ENCODE measurements around the gene MRPS15.
"Not testable (repeated sequence)": the region's sequence is repeated elsewhere in the genome, so short reads cannot be mapped to it uniquely, and the experiment has no call there.

Gene MRPS15

GRCh38 chr1:36506276-36506920 is 42.2 kb upstream of the MRPS15 start:
- H3K27ac ChIP-seq (ENCODE audit: insufficient read depth in 1 of 2, low read depth in 1 of 2, low read length in 2 of 2, poor library complexity in 1 of 2, severe bottlenecking in 2 of 2): no peak overlapping the region
- 80% methylated on average over 1 of the region's 5 CpGs for WGBS (ENCODE audit: insufficient coverage)
- POLR2A ChIA-PET: no interaction called here
- no peaks in the 10 kb centered on the region for H3K9me3 ChIP-seq (ENCODE audit: control extremely low read depth in 1 of 5, control insufficient read depth in 4 of 5, insufficient read depth in 2 of 5, low read depth in 1 of 5, low read length in 4 of 5)
- no peak overlapping the region for H3K4me3 ChIP-seq (ENCODE audit: control insufficient read depth in 1 of 7, extremely low read depth in 1 of 7, insufficient read depth in 4 of 7, low read depth in 2 of 7, low read length in 6 of 7)
- no peaks in the 10 kb centered on the region for H3K27me3 ChIP-seq (replicated peaks in 2 of 5; ENCODE audit: control insufficient read depth in 4 of 5, insufficient read depth in 5 of 5, low read length in 4 of 5)
- H3K36me3 ChIP-seq (ENCODE audit: control insufficient read depth in 4 of 4, insufficient read depth in 4 of 4, low read length in 3 of 4): no peaks in the 10 kb centered on the region
- CTCF ChIA-PET: interaction anchor here (1.1 to 2.3 kb wide), 2 partner anchors 10 to 60 kb away, joined by 3 to 18 read pairs; no protein-coding TSS in a partner anchor
- H3K4me1 ChIP-seq (ENCODE audit: control extremely low read depth in 1 of 4, control insufficient read depth in 4 of 4, insufficient read depth in 4 of 4, low read length in 3 of 4): peaks cover 0 to 5% (median 0%) of the 10 kb centered on the region in 4 experiments
- DNase-seq: no peak

GRCh38 chr1:36503733-36504132 is 39.5 kb upstream of the MRPS15 start:
- ChIA-PET POLR2A (no interaction called here), CTCF (interaction anchor here (0.9 to 1.9 kb wide), 2 partner anchors 9 to 13 kb away, joined by 3 to 5 read pairs; no protein-coding TSS in a partner anchor)
- Histone ChIP-seq H3K36me3 (ENCODE audit: control insufficient read depth in 4 of 4, insufficient read depth in 4 of 4, low read length in 3 of 4) (no peaks in the 10 kb centered on the region), H3K27me3 (replicated peaks in 2 of 5; ENCODE audit: control insufficient read depth in 4 of 5, insufficient read depth in 5 of 5, low read length in 4 of 5) (no peaks in the 10 kb centered on the region), H3K4me3 (ENCODE audit: control insufficient read depth in 1 of 7, extremely low read depth in 1 of 7, insufficient read depth in 4 of 7, low read depth in 2 of 7, low read length in 6 of 7) (no peak overlapping the region), H3K9me3 (ENCODE audit: control extremely low read depth in 1 of 5, control insufficient read depth in 4 of 5, insufficient read depth in 2 of 5, low read depth in 1 of 5, low read length in 4 of 5) (no peaks in the 10 kb centered on the region), H3K4me1 (ENCODE audit: control extremely low read depth in 1 of 4, control insufficient read depth in 4 of 4, insufficient read depth in 4 of 4, low read length in 3 of 4) (no peaks in the 10 kb centered on the region), H3K27ac (ENCODE audit: insufficient read depth in 1 of 2, low read depth in 1 of 2, low read length in 2 of 2, poor library complexity in 1 of 2, severe bottlenecking in 2 of 2) (no peak overlapping the region)
- DNase-seq: no peak
- no CpG with 5 or more reads among the region's 1 CpG for WGBS (ENCODE audit: insufficient coverage)

GRCh38 chr1:36503159-36503558 is 39.0 kb upstream of the MRPS15 start:
- H3K9me3 ChIP-seq (ENCODE audit: control extremely low read depth in 1 of 5, control insufficient read depth in 4 of 5, insufficient read depth in 2 of 5, low read depth in 1 of 5, low read length in 4 of 5): no peaks in the 10 kb centered on the region
- H3K36me3 ChIP-seq (ENCODE audit: control insufficient read depth in 4 of 4, insufficient read depth in 4 of 4, low read length in 3 of 4): no peaks in the 10 kb centered on the region
- POLR2A ChIA-PET: no interaction called here
- WGBS (ENCODE audit: insufficient coverage): no CpG with 5 or more reads among the region's 1 CpG
- no peak overlapping the region for H3K4me3 ChIP-seq (ENCODE audit: control insufficient read depth in 1 of 7, extremely low read depth in 1 of 7, insufficient read depth in 4 of 7, low read depth in 2 of 7, low read length in 6 of 7)
- CTCF ChIA-PET: interaction anchor here (0.9 to 1.9 kb wide), 3 partner anchors 8 to 15 kb away, joined by 3 to 5 read pairs (median 5); no protein-coding TSS in a partner anchor
- no peaks in the 10 kb centered on the region for H3K4me1 ChIP-seq (ENCODE audit: control extremely low read depth in 1 of 4, control insufficient read depth in 4 of 4, insufficient read depth in 4 of 4, low read length in 3 of 4)
- H3K27ac ChIP-seq (ENCODE audit: insufficient read depth in 1 of 2, low read depth in 1 of 2, low read length in 2 of 2, poor library complexity in 1 of 2, severe bottlenecking in 2 of 2): no peak overlapping the region
- no peaks in the 10 kb centered on the region for H3K27me3 ChIP-seq (replicated peaks in 2 of 5; ENCODE audit: control insufficient read depth in 4 of 5, insufficient read depth in 5 of 5, low read length in 4 of 5)
- DNase-seq: no peak

GRCh38 chr1:36502616-36503015 is 38.4 kb upstream of the MRPS15 start:
- H3K27me3 ChIP-seq (replicated peaks in 2 of 5; ENCODE audit: control insufficient read depth in 4 of 5, insufficient read depth in 5 of 5, low read length in 4 of 5): no peaks in the 10 kb centered on the region
- no peaks in the 10 kb centered on the region for H3K4me1 ChIP-seq (ENCODE audit: control extremely low read depth in 1 of 4, control insufficient read depth in 4 of 4, insufficient read depth in 4 of 4, low read length in 3 of 4)
- no peak overlapping the region for H3K4me3 ChIP-seq (ENCODE audit: control insufficient read depth in 1 of 7, extremely low read depth in 1 of 7, insufficient read depth in 4 of 7, low read depth in 2 of 7, low read length in 6 of 7)
- ChIA-PET POLR2A (no interaction called here), CTCF (interaction anchor here (1.2 to 1.9 kb wide), 2 partner anchors 14 to 16 kb away, joined by 5 read pairs; no protein-coding TSS in a partner anchor)
- H3K36me3 ChIP-seq (ENCODE audit: control insufficient read depth in 4 of 4, insufficient read depth in 4 of 4, low read length in 3 of 4): no peaks in the 10 kb centered on the region
- no peak overlapping the region for H3K27ac ChIP-seq (ENCODE audit: insufficient read depth in 1 of 2, low read depth in 1 of 2, low read length in 2 of 2, poor library complexity in 1 of 2, severe bottlenecking in 2 of 2)
- DNase-seq: no peak
- H3K9me3 ChIP-seq (ENCODE audit: control extremely low read depth in 1 of 5, control insufficient read depth in 4 of 5, insufficient read depth in 2 of 5, low read depth in 1 of 5, low read length in 4 of 5): no peaks in the 10 kb centered on the region
- no CpG with 5 or more reads among the region's 2 CpGs for WGBS (ENCODE audit: insufficient coverage)

GRCh38 chr1:36501911-36502310 is 37.7 kb upstream of the MRPS15 start:
- H3K9me3 ChIP-seq (ENCODE audit: control extremely low read depth in 1 of 5, control insufficient read depth in 4 of 5, insufficient read depth in 2 of 5, low read depth in 1 of 5, low read length in 4 of 5); H3K4me3 ChIP-seq (ENCODE audit: control insufficient read depth in 1 of 7, extremely low read depth in 1 of 7, insufficient read depth in 4 of 7, low read depth in 2 of 7, low read length in 6 of 7); H3K4me1 ChIP-seq (ENCODE audit: control extremely low read depth in 1 of 4, control insufficient read depth in 4 of 4, insufficient read depth in 4 of 4, low read length in 3 of 4); POLR2A ChIA-PET; H3K36me3 ChIP-seq (ENCODE audit: control insufficient read depth in 4 of 4, insufficient read depth in 4 of 4, low read length in 3 of 4); H3K27me3 ChIP-seq (replicated peaks in 2 of 5; ENCODE audit: control insufficient read depth in 4 of 5, insufficient read depth in 5 of 5, low read length in 4 of 5); DNase-seq; H3K27ac ChIP-seq (ENCODE audit: insufficient read depth in 1 of 2, low read depth in 1 of 2, low read length in 2 of 2, poor library complexity in 1 of 2, severe bottlenecking in 2 of 2): not testable (repeated sequence)
- 100% methylated on average over 1 of the region's 4 CpGs for WGBS (ENCODE audit: insufficient coverage)
- CTCF ChIA-PET: interaction anchor here (1.2 to 1.9 kb wide), 2 partner anchors 15 to 16 kb away, joined by 5 read pairs; no protein-coding TSS in a partner anchor

- no peak overlapping the region for H3K27ac ChIP-seq (ENCODE audit: insufficient read depth in 1 of 2, low read depth in 1 of 2, low read length in 2 of 2, poor library complexity in 1 of 2, severe bottlenecking in 2 of 2)
- no peaks in the 10 kb centered on the region for H3K36me3 ChIP-seq (ENCODE audit: control insufficient read depth in 4 of 4, insufficient read depth in 4 of 4, low read length in 3 of 4)
- H3K4me3 ChIP-seq (ENCODE audit: control insufficient read depth in 1 of 7, extremely low read depth in 1 of 7, insufficient read depth in 4 of 7, low read depth in 2 of 7, low read length in 6 of 7): no peak overlapping the region
- peaks cover 0 to 12% (median 10%) of the 10 kb centered on the region in 4 experiments for H3K4me1 ChIP-seq (ENCODE audit: control extremely low read depth in 1 of 4, control insufficient read depth in 4 of 4, insufficient read depth in 4 of 4, low read length in 3 of 4)
- H3K27me3 ChIP-seq (replicated peaks in 2 of 5; ENCODE audit: control insufficient read depth in 4 of 5, insufficient read depth in 5 of 5, low read length in 4 of 5): no peaks in the 10 kb centered on the region
- CTCF ChIA-PET: interaction anchor here (3.1 kb wide), 1 partner anchor 19 kb away, joined by 10 read pairs; no protein-coding TSS in a partner anchor
- no CpG with 5 or more reads among the region's 2 CpGs for WGBS (ENCODE audit: insufficient coverage)
- POLR2A ChIA-PET: no interaction called here
- DNase-seq: no peak
- H3K9me3 ChIP-seq (ENCODE audit: control extremely low read depth in 1 of 5, control insufficient read depth in 4 of 5, insufficient read depth in 2 of 5, low read depth in 1 of 5, low read length in 4 of 5): no peaks in the 10 kb centered on the region
Measured at GRCh38 chr1:36497207-36497606, 33.0 kb upstream of the MRPS15 start.

- H3K36me3 ChIP-seq (ENCODE audit: control insufficient read depth in 4 of 4, insufficient read depth in 4 of 4, low read length in 3 of 4): no peaks in the 10 kb centered on the region
- no peak overlapping the region for H3K4me3 ChIP-seq (ENCODE audit: control insufficient read depth in 1 of 7, extremely low read depth in 1 of 7, insufficient read depth in 4 of 7, low read depth in 2 of 7, low read length in 6 of 7)
- DNase-seq: no peak
- POLR2A ChIA-PET: no interaction called here
- 90% methylated on average over 5 of the region's 5 CpGs for WGBS (ENCODE audit: insufficient coverage)
- no peak overlapping the region for H3K27ac ChIP-seq (ENCODE audit: insufficient read depth in 1 of 2, low read depth in 1 of 2, low read length in 2 of 2, poor library complexity in 1 of 2, severe bottlenecking in 2 of 2)
- CTCF ChIA-PET: interaction anchor here (1.0 to 3.1 kb wide), 2 partner anchors 9 to 21 kb away, joined by 3 to 10 read pairs; no protein-coding TSS in a partner anchor
- no peaks in the 10 kb centered on the region for H3K9me3 ChIP-seq (ENCODE audit: control extremely low read depth in 1 of 5, control insufficient read depth in 4 of 5, insufficient read depth in 2 of 5, low read depth in 1 of 5, low read length in 4 of 5)
- H3K27me3 ChIP-seq (replicated peaks in 2 of 5; ENCODE audit: control insufficient read depth in 4 of 5, insufficient read depth in 5 of 5, low read length in 4 of 5): no peaks in the 10 kb centered on the region
- peaks cover 0 to 19% (median 15%) of the 10 kb centered on the region in 4 experiments for H3K4me1 ChIP-seq (ENCODE audit: control extremely low read depth in 1 of 4, control insufficient read depth in 4 of 4, insufficient read depth in 4 of 4, low read length in 3 of 4)
Measured at GRCh38 chr1:36494971-36495370, 30.8 kb upstream of the MRPS15 start.
